ENCODE data around the gene SRP9.

Gene SRP9

GRCh38 chr1:225777583-225778336, at the start of gene SRP9:
Gene SRP9 (plus strand): TSS chr1:225777826. CDS start chr1:225777941, 115 bp downstream.
- peak; percentile 99 for DNase-seq

- DNase-seq = peak; percentile 26
These were observed 46.1 kb upstream of the SRP9 start for GRCh38 chr1:225731491-225731890.

- no peak for DNase-seq
These were observed 44.4 kb upstream of the SRP9 start for GRCh38 chr1:225733254-225733653.

GRCh38 chr1:225735252-225736149, 42.1 kb upstream of the SRP9 start:
- DNase-seq = peak; percentile 97

- no peak for DNase-seq
These were observed 41.1 kb upstream of the SRP9 start for GRCh38 chr1:225736437-225737098.

- no peak for DNase-seq
These were observed 40.5 kb upstream of the SRP9 start for GRCh38 chr1:225737161-225737560.

GRCh38 chr1:225737866-225738265, 39.8 kb upstream of the SRP9 start:
- no peak for DNase-seq

GRCh38 chr1:225738763-225739162, 38.9 kb upstream of the SRP9 start:
- no peak for DNase-seq

- DNase-seq = no peak
These were observed 38.0 kb upstream of the SRP9 start for GRCh38 chr1:225739542-225740107.

GRCh38 chr1:225744745-225745144, 32.9 kb upstream of the SRP9 start:
- no peak for DNase-seq

- no peak for DNase-seq
These were observed 32.4 kb upstream of the SRP9 start for GRCh38 chr1:225745273-225745672.

- peak; percentile 92 for DNase-seq
These were observed 31.1 kb upstream of the SRP9 start for GRCh38 chr1:225746361-225747179.

- peak; percentile 55 for DNase-seq
These were observed 30.1 kb upstream of the SRP9 start for GRCh38 chr1:225747566-225747965.

- DNase-seq = no peak
These were observed 29.1 kb upstream of the SRP9 start for GRCh38 chr1:225748529-225748928.

- no peak for DNase-seq
These were observed 27.9 kb upstream of the SRP9 start for GRCh38 chr1:225749706-225750105.

GRCh38 chr1:225750420-225750819, 27.2 kb upstream of the SRP9 start:
- no peak for DNase-seq

- no peak for DNase-seq
These were observed 26.5 kb upstream of the SRP9 start for GRCh38 chr1:225750875-225751824.

- DNase-seq = no peak
These were observed 25.4 kb upstream of the SRP9 start for GRCh38 chr1:225752245-225752644.

GRCh38 chr1:225754940-225755641, 22.5 kb upstream of the SRP9 start:
- DNase-seq = peak; percentile 90

- peak; percentile 62 for DNase-seq
These were observed 21.8 kb upstream of the SRP9 start for GRCh38 chr1:225755671-225756319.
